ENCODE data around the gene GMDS.

GMDS gene

GRCh38 chr6:1747531-1747930 is 497.9 kb downstream of the GMDS start:
- Histone ChIP-seq H3K36me3 (ENCODE audit: insufficient read depth, low read length) (no peaks in the 10 kb centered on the region), H3K9me3 (ENCODE audit: control insufficient read depth, insufficient read depth, low read length) (no peaks in the 10 kb centered on the region), H3K4me1 (ENCODE audit: insufficient read depth, low read length) (no peaks in the 10 kb centered on the region), H3K9ac (ENCODE audit: low read depth, low read length) (no peak overlapping the region)

GRCh38 chr6:1747003-1747402 is 498.4 kb downstream of the GMDS start:
- Histone ChIP-seq H3K4me1 (ENCODE audit: insufficient read depth, low read length) (no peaks in the 10 kb centered on the region), H3K9ac (ENCODE audit: low read depth, low read length) (no peak overlapping the region), H3K9me3 (ENCODE audit: control insufficient read depth, insufficient read depth, low read length) (no peaks in the 10 kb centered on the region), H3K36me3 (ENCODE audit: insufficient read depth, low read length) (no peaks in the 10 kb centered on the region)

GRCh38 chr6:1745814-1746213 is 499.6 kb downstream of the GMDS start:
- Histone ChIP-seq H3K4me1 (ENCODE audit: insufficient read depth, low read length) (no peaks in the 10 kb centered on the region), H3K9ac (ENCODE audit: low read depth, low read length) (no peak overlapping the region), H3K36me3 (ENCODE audit: insufficient read depth, low read length) (no peaks in the 10 kb centered on the region), H3K9me3 (ENCODE audit: control insufficient read depth, insufficient read depth, low read length) (no peaks in the 10 kb centered on the region)

- Histone ChIP-seq H3K4me1 (ENCODE audit: insufficient read depth, low read length) (no peaks in the 10 kb centered on the region), H3K9me3 (ENCODE audit: control insufficient read depth, insufficient read depth, low read length) (no peaks in the 10 kb centered on the region), H3K36me3 (ENCODE audit: insufficient read depth, low read length) (no peaks in the 10 kb centered on the region), H3K9ac (ENCODE audit: low read depth, low read length) (no peak overlapping the region)
Observed at GRCh38 chr6:1744543-1744942, 500.9 kb downstream of the GMDS start.

- H3K9ac ChIP-seq (ENCODE audit: low read depth, low read length) = no peak overlapping the region
- H3K4me1 ChIP-seq (ENCODE audit: insufficient read depth, low read length) = no peaks in the 10 kb centered on the region; the same call in 1 of the 2 replicates
Observed at GRCh38 chr6:1739680-1740079, 505.7 kb downstream of the GMDS start.

GRCh38 chr6:1739220-1739619 is 506.2 kb downstream of the GMDS start:
- H3K9ac ChIP-seq (ENCODE audit: low read depth, low read length) = no peak overlapping the region
- H3K36me3 ChIP-seq (ENCODE audit: insufficient read depth, low read length) = no peaks in the 10 kb centered on the region; the same call in 1 of the 2 replicates
- H3K4me1 ChIP-seq (ENCODE audit: insufficient read depth, low read length) = no peaks in the 10 kb centered on the region; the same call in 1 of the 2 replicates
- no peaks in the 10 kb centered on the region for H3K9me3 ChIP-seq (ENCODE audit: control insufficient read depth, insufficient read depth, low read length)

More at GRCh38 chr6:1739680-1740079, 505.7 kb downstream of the GMDS start:
- no peaks in the 10 kb centered on the region for H3K9me3 ChIP-seq (ENCODE audit: control insufficient read depth, insufficient read depth, low read length)
- H3K36me3 ChIP-seq (ENCODE audit: insufficient read depth, low read length) = no peaks in the 10 kb centered on the region; the same call in 1 of the 2 replicates

GRCh38 chr6:1738558-1739081 is 506.8 kb downstream of the GMDS start:
- Histone ChIP-seq H3K9me3 (ENCODE audit: control insufficient read depth, insufficient read depth, low read length) (no peaks in the 10 kb centered on the region), H3K36me3 (ENCODE audit: insufficient read depth, low read length) (no peaks in the 10 kb centered on the region; the same call in 1 of the 2 replicates), H3K9ac (ENCODE audit: low read depth, low read length) (no peak overlapping the region), H3K4me1 (ENCODE audit: insufficient read depth, low read length) (no peaks in the 10 kb centered on the region; the same call in 1 of the 2 replicates)

GRCh38 chr6:1737463-1738311 is 507.7 kb downstream of the GMDS start:
- Histone ChIP-seq H3K4me1 (ENCODE audit: insufficient read depth, low read length) (no peaks in the 10 kb centered on the region; the same call in 1 of the 2 replicates), H3K9ac (ENCODE audit: low read depth, low read length) (no peak overlapping the region), H3K36me3 (ENCODE audit: insufficient read depth, low read length) (no peaks in the 10 kb centered on the region; the same call in 1 of the 2 replicates), H3K9me3 (ENCODE audit: control insufficient read depth, insufficient read depth, low read length) (no peaks in the 10 kb centered on the region)

- H3K4me1 ChIP-seq (ENCODE audit: insufficient read depth, low read length) = no peaks in the 10 kb centered on the region; the same call in 1 of the 2 replicates
- H3K9me3 ChIP-seq (ENCODE audit: control insufficient read depth, insufficient read depth, low read length) = no peaks in the 10 kb centered on the region
- H3K9ac ChIP-seq (ENCODE audit: low read depth, low read length) = no peak overlapping the region
- no peaks in the 10 kb centered on the region; the same call in 1 of the 2 replicates for H3K36me3 ChIP-seq (ENCODE audit: insufficient read depth, low read length)
Observed at GRCh38 chr6:1736346-1737105, 508.9 kb downstream of the GMDS start.

- Histone ChIP-seq H3K9ac (ENCODE audit: low read depth, low read length) (no peak overlapping the region), H3K9me3 (ENCODE audit: control insufficient read depth, insufficient read depth, low read length) (no peaks in the 10 kb centered on the region)
Observed at GRCh38 chr6:1735239-1735803, 510.1 kb downstream of the GMDS start.

GRCh38 chr6:1730882-1731281 is 514.5 kb downstream of the GMDS start:
- Histone ChIP-seq H3K9me3 (ENCODE audit: control insufficient read depth, insufficient read depth, low read length) (no peaks in the 10 kb centered on the region), H3K9ac (ENCODE audit: low read depth, low read length) (no peak overlapping the region), H3K36me3 (ENCODE audit: insufficient read depth, low read length) (no peaks in the 10 kb centered on the region; the same call in 1 of the 2 replicates), H3K4me1 (ENCODE audit: insufficient read depth, low read length) (peaks cover 18% of the 10 kb centered on the region)

More at GRCh38 chr6:1735239-1735803, 510.1 kb downstream of the GMDS start:
- H3K36me3 ChIP-seq (ENCODE audit: insufficient read depth, low read length) = no peaks in the 10 kb centered on the region; the same call in 1 of the 2 replicates
- peaks cover 2% of the 10 kb centered on the region for H3K4me1 ChIP-seq (ENCODE audit: insufficient read depth, low read length)

- Histone ChIP-seq H3K9me3 (ENCODE audit: control insufficient read depth, insufficient read depth, low read length) (no peaks in the 10 kb centered on the region), H3K9ac (ENCODE audit: low read depth, low read length) (no peak overlapping the region), H3K4me1 (ENCODE audit: insufficient read depth, low read length) (peaks cover 23% of the 10 kb centered on the region), H3K36me3 (ENCODE audit: insufficient read depth, low read length) (no peaks in the 10 kb centered on the region; the same call in 1 of the 2 replicates)
Observed at GRCh38 chr6:1729750-1730140, 515.7 kb downstream of the GMDS start.

GRCh38 chr6:1729133-1729749 is 516.2 kb downstream of the GMDS start:
- no peaks in the 10 kb centered on the region for H3K36me3 ChIP-seq (ENCODE audit: insufficient read depth, low read length)
- H3K9ac ChIP-seq (ENCODE audit: low read depth, low read length) = no peak overlapping the region
- H3K9me3 ChIP-seq (ENCODE audit: control insufficient read depth, insufficient read depth, low read length) = no peaks in the 10 kb centered on the region
- peaks cover 25% of the 10 kb centered on the region for H3K4me1 ChIP-seq (ENCODE audit: insufficient read depth, low read length)

- no peaks in the 10 kb centered on the region for H3K36me3 ChIP-seq (ENCODE audit: insufficient read depth, low read length)
- H3K4me1 ChIP-seq (ENCODE audit: insufficient read depth, low read length) = peaks cover 31% of the 10 kb centered on the region
- H3K9ac ChIP-seq (ENCODE audit: low read depth, low read length) = no peak overlapping the region
- H3K9me3 ChIP-seq (ENCODE audit: control insufficient read depth, insufficient read depth, low read length) = no peaks in the 10 kb centered on the region
Observed at GRCh38 chr6:1726341-1726768, 519.0 kb downstream of the GMDS start.
